ENCODE data around the gene ABHD14A.

GRCh38 chr3:52023101-52023770 lies 48.4 kb downstream of the ABHD14A start:
- no peak for TF ChIP-seq EZH2 (IDR thresholded peaks at IDR 0.05)
- TF ChIP-seq POLR2AphosphoS5 (IDR thresholded peaks at IDR 0.05; ENCODE audit: borderline replicate concordance, low read depth, low read length) = no peak

Data from SK-N-MC (cell line).